ENCODE data around the gene SYN1. TPM values are rescaled to one million over a fixed set of nuclear protein-coding genes. Genes with fewer than 3 reads are reported as not detected.
"Not testable (repeated sequence)": the region's sequence is repeated elsewhere in the genome, so short reads cannot be mapped to it uniquely, and the experiment has no call there.

SYN1 gene
- polyA plus RNA-seq, 3 donors, result 0.11 to 4.0 (median 0.29) TPM

- Histone ChIP-seq H3K27ac (ENCODE audit: low read depth in 1 of 2, low read length in 2 of 2) (no peak overlapping the region), H3K36me3 (replicated peaks in 1 of 2; ENCODE audit: control insufficient read depth in 1 of 2, insufficient read depth in 2 of 2, low read length in 2 of 2) (no peaks in the 10 kb centered on the region), H3K27me3 (ENCODE audit: control insufficient read depth in 2 of 2, insufficient read depth in 2 of 2, low read length in 2 of 2) (no peaks in the 10 kb centered on the region), H3K79me2 (ENCODE audit: insufficient read depth, low read length) (no peaks in the 10 kb centered on the region), H3K4me2 (replicated peaks; ENCODE audit: extremely low read depth, low read length, poor library complexity, severe bottlenecking) (no peak overlapping the region), H4K20me1 (ENCODE audit: insufficient read depth, low read length) (no peaks in the 10 kb centered on the region), H3K9me3 (replicated peaks in 1 of 2; ENCODE audit: control insufficient read depth in 1 of 2, insufficient read depth in 1 of 2, low read length in 2 of 2) (no peaks in the 10 kb centered on the region), H3K9ac (ENCODE audit: insufficient read depth, low read length, poor library complexity, severe bottlenecking) (no peak overlapping the region), H3K4me3 (replicated peaks in 1 of 3; ENCODE audit: low read depth in 2 of 3, low read length in 3 of 3) (no peak overlapping the region), H2AFZ (ENCODE audit: insufficient read depth, low read depth, low read length, poor library complexity, severe bottlenecking) (no peak overlapping the region), H3K4me1 (ENCODE audit: control insufficient read depth in 1 of 2, insufficient read depth in 2 of 2, low read length in 2 of 2) (peaks cover 41 to 48% of the 10 kb centered on the region in 2 donors)
- Mint-ChIP-seq H3K27ac (no peak overlapping the region), H3K27me3 (ENCODE audit: low read depth in 3 of 3) (peaks cover 0 to 5% (median 0%) of the 10 kb centered on the region in 3 donors), H3K4me3 (no peak overlapping the region), H3K36me3 (no peaks in the 10 kb centered on the region), H3K4me1 (peaks cover 41% of the 10 kb centered on the region), H3K9me3 (peaks cover 0 to 4% (median 0%) of the 10 kb centered on the region in 7 donors)
- TF ChIP-seq CTCF (IDR thresholded peaks at IDR 0.05), result no peak
- intact Hi-C loops (cut with micrococcal nuclease), result no loop called here
- DNase-seq, result no peak
Observed at GRCh38 chrX:47607091-47607490, 12.6 kb downstream of the SYN1 start.

GRCh38 chrX:47605024-47605423, 14.6 kb downstream of the SYN1 start:
- Histone ChIP-seq H4K20me1 (ENCODE audit: insufficient read depth, low read length) (no peaks in the 10 kb centered on the region), H3K4me3 (replicated peaks in 1 of 3; ENCODE audit: low read depth in 2 of 3, low read length in 3 of 3) (no peak overlapping the region), H3K79me2 (ENCODE audit: insufficient read depth, low read length) (no peaks in the 10 kb centered on the region), H3K4me1 (ENCODE audit: control insufficient read depth in 1 of 2, insufficient read depth in 2 of 2, low read length in 2 of 2) (peaks cover 34 to 38% of the 10 kb centered on the region in 2 donors), H3K27me3 (ENCODE audit: control insufficient read depth in 2 of 2, insufficient read depth in 2 of 2, low read length in 2 of 2) (no peaks in the 10 kb centered on the region), H3K9me3 (replicated peaks in 1 of 2; ENCODE audit: control insufficient read depth in 1 of 2, insufficient read depth in 1 of 2, low read length in 2 of 2) (peaks cover 0 to 4% of the 10 kb centered on the region in 2 donors), H3K36me3 (replicated peaks in 1 of 2; ENCODE audit: control insufficient read depth in 1 of 2, insufficient read depth in 2 of 2, low read length in 2 of 2) (no peaks in the 10 kb centered on the region), H3K9ac (ENCODE audit: insufficient read depth, low read length, poor library complexity, severe bottlenecking) (no peak overlapping the region), H2AFZ (ENCODE audit: insufficient read depth, low read depth, low read length, poor library complexity, severe bottlenecking) (no peak overlapping the region), H3K4me2 (replicated peaks; ENCODE audit: extremely low read depth, low read length, poor library complexity, severe bottlenecking) (no peak overlapping the region), H3K27ac (ENCODE audit: low read depth in 1 of 2, low read length in 2 of 2) (no peak overlapping the region)
- no peak overlapping the region for H3K4me3 Mint-ChIP-seq
- no peaks in the 10 kb centered on the region for H3K36me3 Mint-ChIP-seq
- peaks cover 0 to 5% (median 2%) of the 10 kb centered on the region in 3 donors for H3K27me3 Mint-ChIP-seq (ENCODE audit: low read depth in 3 of 3)
- WGBS (ENCODE audit: insufficient coverage), result 10% methylated on average over 2 of the region's 9 CpGs
- intact Hi-C loops (cut with micrococcal nuclease), result no loop called here
- peak; percentile 16 to 55 (median 23) for DNase-seq
- peak overlapping the region in 1 of 7 donors; percentile 51 for H3K27ac Mint-ChIP-seq
- peaks cover 29% of the 10 kb centered on the region for H3K4me1 Mint-ChIP-seq
- H3K9me3 Mint-ChIP-seq, result peaks cover 0 to 9% (median 4%) of the 10 kb centered on the region in 7 donors
- no peak for TF ChIP-seq CTCF (IDR thresholded peaks at IDR 0.05)

GRCh38 chrX:47603125-47603524, 16.5 kb downstream of the SYN1 start:
- peaks cover 16 to 22% of the 10 kb centered on the region in 2 donors for H3K4me1 ChIP-seq (ENCODE audit: control insufficient read depth in 1 of 2, insufficient read depth in 2 of 2, low read length in 2 of 2)
- H2AFZ ChIP-seq (ENCODE audit: insufficient read depth, low read depth, low read length, poor library complexity, severe bottlenecking); H3K36me3 Mint-ChIP-seq; intact Hi-C loops (cut with micrococcal nuclease); H3K27me3 ChIP-seq (ENCODE audit: control insufficient read depth in 2 of 2, insufficient read depth in 2 of 2, low read length in 2 of 2); H3K27ac Mint-ChIP-seq; DNase-seq; H4K20me1 ChIP-seq (ENCODE audit: insufficient read depth, low read length); H3K27me3 Mint-ChIP-seq (ENCODE audit: low read depth in 3 of 3); H3K4me3 ChIP-seq (replicated peaks in 1 of 3; ENCODE audit: low read depth in 2 of 3, low read length in 3 of 3); H3K27ac ChIP-seq (ENCODE audit: low read depth in 1 of 2, low read length in 2 of 2); H3K4me2 ChIP-seq (replicated peaks; ENCODE audit: extremely low read depth, low read length, poor library complexity, severe bottlenecking); H3K4me3 Mint-ChIP-seq; H3K9me3 ChIP-seq (replicated peaks in 1 of 2; ENCODE audit: control insufficient read depth in 1 of 2, insufficient read depth in 1 of 2, low read length in 2 of 2); H3K9ac ChIP-seq (ENCODE audit: insufficient read depth, low read length, poor library complexity, severe bottlenecking); H3K79me2 ChIP-seq (ENCODE audit: insufficient read depth, low read length); H3K36me3 ChIP-seq (replicated peaks in 1 of 2; ENCODE audit: control insufficient read depth in 1 of 2, insufficient read depth in 2 of 2, low read length in 2 of 2): not testable (repeated sequence)
- Mint-ChIP-seq H3K4me1 (peaks cover 13% of the 10 kb centered on the region), H3K9me3 (peaks cover 0 to 13% (median 5%) of the 10 kb centered on the region in 7 donors)
- WGBS (ENCODE audit: insufficient coverage), result no CpG with 5 or more reads among the region's 4 CpGs

Measured in CD14-positive monocyte (primary cell).